Measurements from ENCODE around the gene CACNA2D3. TPM values are rescaled to one million over a fixed set of nuclear protein-coding genes. Genes with fewer than 3 reads are reported as not detected.

CACNA2D3 gene
- total RNA-seq, 1 donor from 2014 or later = 0.70 TPM

GRCh38 chr3:55066551-55067047 lies 944.2 kb downstream of the CACNA2D3 start:
- no peaks in the 10 kb centered on the region for H3K27me3 ChIP-seq (ENCODE audit: insufficient read depth, low read length)

GRCh38 chr3:55069950-55070349 lies 947.6 kb downstream of the CACNA2D3 start:
- no peak overlapping the region for H3K4me3 Mint-ChIP-seq (ENCODE audit: unreplicated experiment)
- no peak overlapping the region for H3K9ac ChIP-seq (ENCODE audit: low read length)
- no peak overlapping the region for H2AFZ ChIP-seq (ENCODE audit: low read depth, low read length)
- H3K79me2 ChIP-seq (ENCODE audit: insufficient read depth, low read length) = no peaks in the 10 kb centered on the region
- no peaks in the 10 kb centered on the region for H3K4me1 ChIP-seq (ENCODE audit: insufficient read depth, low read length)
- no peak overlapping the region for H3K4me3 ChIP-seq (ENCODE audit: insufficient read depth, low read depth, low read length)
- no peaks in the 10 kb centered on the region for H4K20me1 ChIP-seq (ENCODE audit: insufficient read depth, low read length)
- H3K27ac Mint-ChIP-seq (ENCODE audit: unreplicated experiment) = no peak overlapping the region
- no peak overlapping the region for H3K27ac ChIP-seq (ENCODE audit: low read depth, low read length)
- TF ChIP-seq CTCF (IDR thresholded peaks at IDR 0.05; ENCODE audit: insufficient read depth, low read depth, low read length) (no peak), EZH2 (IDR thresholded peaks at IDR 0.05; ENCODE audit: insufficient read depth, low read length) (no peak)
- H3K27me3 ChIP-seq (ENCODE audit: insufficient read depth, low read length) = no peaks in the 10 kb centered on the region
- no peaks in the 10 kb centered on the region for H3K36me3 ChIP-seq (ENCODE audit: insufficient read depth, low read length)
- no peak overlapping the region for H3K4me2 ChIP-seq (ENCODE audit: low read length)
- no peaks in the 10 kb centered on the region for H3K36me3 Mint-ChIP-seq (ENCODE audit: low read depth, unreplicated experiment)
- no peaks in the 10 kb centered on the region for H3K9me3 ChIP-seq (ENCODE audit: insufficient read depth, low read depth, low read length)
- no peak for FAIRE-seq
- H3K9me3 Mint-ChIP-seq (ENCODE audit: unreplicated experiment) = no peaks in the 10 kb centered on the region
- peaks cover 6% of the 10 kb centered on the region for H3K27me3 Mint-ChIP-seq (ENCODE audit: low read depth, unreplicated experiment)
- DNase-seq (ENCODE audit: low read depth) = no peak
- H3K4me1 Mint-ChIP-seq (ENCODE audit: low read depth, unreplicated experiment) = peaks cover 10% of the 10 kb centered on the region

More at GRCh38 chr3:55066551-55067047, 944.2 kb downstream of the CACNA2D3 start:
- Mint-ChIP-seq H3K4me1 (ENCODE audit: low read depth, unreplicated experiment) (peaks cover 10% of the 10 kb centered on the region), H3K27me3 (ENCODE audit: low read depth, unreplicated experiment) (no peaks in the 10 kb centered on the region), H3K36me3 (ENCODE audit: low read depth, unreplicated experiment) (no peaks in the 10 kb centered on the region), H3K9me3 (ENCODE audit: unreplicated experiment) (no peaks in the 10 kb centered on the region), H3K27ac (ENCODE audit: unreplicated experiment) (no peak overlapping the region), H3K4me3 (ENCODE audit: unreplicated experiment) (no peak overlapping the region)
- Histone ChIP-seq H3K9ac (ENCODE audit: low read length) (no peak overlapping the region), H4K20me1 (ENCODE audit: insufficient read depth, low read length) (no peaks in the 10 kb centered on the region), H3K79me2 (ENCODE audit: insufficient read depth, low read length) (no peaks in the 10 kb centered on the region), H3K4me1 (ENCODE audit: insufficient read depth, low read length) (peaks cover 2% of the 10 kb centered on the region), H3K27ac (ENCODE audit: low read depth, low read length) (no peak overlapping the region), H3K9me3 (ENCODE audit: insufficient read depth, low read depth, low read length) (no peaks in the 10 kb centered on the region), H3K36me3 (ENCODE audit: insufficient read depth, low read length) (no peaks in the 10 kb centered on the region), H3K4me2 (ENCODE audit: low read length) (no peak overlapping the region), H3K4me3 (ENCODE audit: insufficient read depth, low read depth, low read length) (no peak overlapping the region), H2AFZ (ENCODE audit: low read depth, low read length) (no peak overlapping the region)
- FAIRE-seq = no peak
- TF ChIP-seq CTCF (IDR thresholded peaks at IDR 0.05; ENCODE audit: insufficient read depth, low read depth, low read length) = no peak
- no peak for TF ChIP-seq EZH2 (IDR thresholded peaks at IDR 0.05; ENCODE audit: insufficient read depth, low read length)
- DNase-seq (ENCODE audit: low read depth) = no peak

GRCh38 chr3:55074796-55075195 lies 952.4 kb downstream of the CACNA2D3 start:
- H3K27me3 ChIP-seq (ENCODE audit: insufficient read depth, low read length) = no peaks in the 10 kb centered on the region
- no peak overlapping the region for H3K27ac Mint-ChIP-seq (ENCODE audit: unreplicated experiment)
- H3K4me1 ChIP-seq (ENCODE audit: insufficient read depth, low read length) = no peaks in the 10 kb centered on the region
- no peak overlapping the region for H3K4me3 ChIP-seq (ENCODE audit: insufficient read depth, low read depth, low read length)
- no peak overlapping the region for H3K4me3 Mint-ChIP-seq (ENCODE audit: unreplicated experiment)
- no peak overlapping the region for H2AFZ ChIP-seq (ENCODE audit: low read depth, low read length)
- no peaks in the 10 kb centered on the region for H3K36me3 Mint-ChIP-seq (ENCODE audit: low read depth, unreplicated experiment)
- H3K27me3 Mint-ChIP-seq (ENCODE audit: low read depth, unreplicated experiment) = peaks cover 12% of the 10 kb centered on the region
- no peak overlapping the region for H3K4me2 ChIP-seq (ENCODE audit: low read length)
- H3K27ac ChIP-seq (ENCODE audit: low read depth, low read length) = no peak overlapping the region
- DNase-seq (ENCODE audit: low read depth) (no peak), FAIRE-seq (no peak)
- no peaks in the 10 kb centered on the region for H4K20me1 ChIP-seq (ENCODE audit: insufficient read depth, low read length)
- no peaks in the 10 kb centered on the region for H3K36me3 ChIP-seq (ENCODE audit: insufficient read depth, low read length)
- TF ChIP-seq CTCF (IDR thresholded peaks at IDR 0.05; ENCODE audit: insufficient read depth, low read depth, low read length) (no peak), EZH2 (IDR thresholded peaks at IDR 0.05; ENCODE audit: insufficient read depth, low read length) (no peak)
- no peaks in the 10 kb centered on the region for H3K9me3 ChIP-seq (ENCODE audit: insufficient read depth, low read depth, low read length)
- H3K9ac ChIP-seq (ENCODE audit: low read length) = no peak overlapping the region
- H3K9me3 Mint-ChIP-seq (ENCODE audit: unreplicated experiment) = no peaks in the 10 kb centered on the region
- no peaks in the 10 kb centered on the region for H3K79me2 ChIP-seq (ENCODE audit: insufficient read depth, low read length)
- H3K4me1 Mint-ChIP-seq (ENCODE audit: low read depth, unreplicated experiment) = no peaks in the 10 kb centered on the region
